Smooth muscle cell (in vitro differentiated cells): ENCODE measurements around the gene ZNF717. TPM values are rescaled to one million over a fixed set of nuclear protein-coding genes. Genes with fewer than 3 reads are reported as not detected.

Experiments used
- DNase-seq: peaks from one replicate; lab custom pipeline; 2025; ENCODE audit not compliant: unreplicated experiment; lab: John Stamatoyannopoulos, UW
- H2AFZ ChIP-seq: fragments of 200-600 bp; sonication (generic); 2 replicates; pipeline ENCODE4 v1.6.0; 2016; ENCODE audit warnings: antibody characterized with exemption, low read depth, mild to moderate bottlenecking
- H3F3A ChIP-seq: fragments of 200-600 bp; sonication (generic); 2 replicates; pipeline ENCODE4 v1.6.0; 2017; ENCODE audit warnings: antibody characterized with exemption, low read depth
- H3K27ac ChIP-seq: fragments of 200-600 bp; sonication (generic); 2 replicates; pipeline ENCODE4 v1.5.1; 2016; ENCODE audit warnings: low read depth, mild to moderate bottlenecking
- H3K27me3 ChIP-seq: fragments of 200-600 bp; sonication (generic); 2 replicates; pipeline ENCODE4 v1.6.1; 2016; ENCODE audit warnings: low read depth, mild to moderate bottlenecking
- H3K36me3 ChIP-seq: fragments of 200-600 bp; sonication (generic); 2 replicates; pipeline ENCODE4 v1.5.1; 2016; ENCODE audit warnings: low read depth
- H3K4me1 ChIP-seq: fragments of 200-600 bp; sonication (generic); 2 replicates; pipeline ENCODE4 v1.5.1; 2016; ENCODE audit warnings: low read depth
- H3K4me2 ChIP-seq: fragments of 200-600 bp; sonication (generic); 2 replicates; pipeline ENCODE4 v1.6.0; 2016; ENCODE audit warnings: mild to moderate bottlenecking
- H3K4me3 ChIP-seq: fragments of 200-600 bp; sonication (generic); 2 replicates; pipeline ENCODE4 v1.5.1; 2016; ENCODE audit warnings: mild to moderate bottlenecking
- H3K79me2 ChIP-seq: fragments of 200-600 bp; sonication (generic); 2 replicates; pipeline ENCODE4 v1.6.0; 2016; ENCODE audit warnings: low read depth, mild to moderate bottlenecking
- H3K9ac ChIP-seq: fragments of 200-600 bp; sonication (generic); 2 replicates; pipeline ENCODE4 v1.6.0; 2016; ENCODE audit warnings: low read depth
- H3K9me3 ChIP-seq: fragments of 200-600 bp; sonication (generic); replicated peaks from 2 replicates; pipeline ENCODE4 v1.5.1; 2016; ENCODE audit warnings: low read depth
- H4K20me1 ChIP-seq: fragments of 200-600 bp; sonication (generic); 2 replicates; pipeline ENCODE4 v1.6.0; 2016; ENCODE audit warnings: low read depth
- CTCF ChIP-seq: fragments of 200-600 bp; sonication (generic); IDR thresholded peaks from 2 replicates; pipeline ENCODE4 v1.5.1; 2017; ENCODE audit warnings: borderline replicate concordance, mild to moderate bottlenecking, antibody characterized with exemption; ENCODE audit not compliant: insufficient read depth, poor library complexity, severe bottlenecking
- WGBS: methylation state at CpG from one replicate; pipeline ENCODE4 v1.1.7; 2016; ENCODE audit warnings: low lambda C conversion rate; 5-methylcytosine and 5-hydroxymethylcytosine counted together
- microRNA-seq: library from miRNA; unstranded; fragments of <30 nt; microRNA quantifications from one replicate; pipeline ENCODE4, GENCODE V29; 2016; ENCODE audit warnings: borderline number of aligned reads
- polyA plus RNA-seq: library from polyadenylated mRNA; unstranded; fragments of >200 nt; fragmentation: Nextera tagmentation; extraction: Ambion mirVana; gene quantifications from 2 replicates; pipeline ENCODE4 v1.2.1, GENCODE V29; 2016
- small RNA-seq: library from RNA; depleted of rRNA; stranded (forward); fragments of <200 nt; gene quantifications from one replicate; pipeline ENCODE3, GENCODE V24; 2014
- total RNA-seq: library from RNA; depleted of rRNA; stranded (reverse); fragments of >200 nt; gene quantifications from 2 replicates; pipeline ENCODE4 v1.2.3, GENCODE V29; 2014

Gene ZNF717
- total and polyA plus RNA-seq, 2 experiments from 2014 or later: 1.3 to 1.4 TPM

- H4K20me1 ChIP-seq: no peaks in the 10 kb centered on the region
- no peak overlapping the region for H2AFZ ChIP-seq
- H3K4me3 ChIP-seq: no peak overlapping the region
- peaks cover 3% of the 10 kb centered on the region for H3K9me3 ChIP-seq
- H3K27me3 ChIP-seq: no peaks in the 10 kb centered on the region
- H3K27ac ChIP-seq: no peak overlapping the region
- WGBS: 58% methylated on average over 2 of the region's 2 CpGs
- no peaks in the 10 kb centered on the region for H3F3A ChIP-seq
- H3K36me3 ChIP-seq: no peaks in the 10 kb centered on the region
- no peak overlapping the region for H3K9ac ChIP-seq
- H3K79me2 ChIP-seq: no peaks in the 10 kb centered on the region
- H3K4me1 ChIP-seq: no peaks in the 10 kb centered on the region
- DNase-seq: no peak
- TF ChIP-seq CTCF: no peak
- no peak overlapping the region for H3K4me2 ChIP-seq
Measured at GRCh38 chr3:75692061-75692460, 93.3 kb downstream of the ZNF717 start.

GRCh38 chr3:75687323-75687722 is 98.0 kb downstream of the ZNF717 start:
- no peak overlapping the region for H3K4me2 ChIP-seq
- no peak overlapping the region for H3K9ac ChIP-seq
- no peaks in the 10 kb centered on the region for H3F3A ChIP-seq
- no peaks in the 10 kb centered on the region for H4K20me1 ChIP-seq
- H3K79me2 ChIP-seq: no peaks in the 10 kb centered on the region
- no peaks in the 10 kb centered on the region for H3K4me1 ChIP-seq
- no peaks in the 10 kb centered on the region for H3K27me3 ChIP-seq
- no peaks in the 10 kb centered on the region for H3K9me3 ChIP-seq
- no peak overlapping the region for H3K27ac ChIP-seq
- WGBS: 93% methylated on average over 9 of the region's 9 CpGs
- H3K4me3 ChIP-seq: no peak overlapping the region
- no peak for TF ChIP-seq CTCF
- H2AFZ ChIP-seq: no peak overlapping the region
- H3K36me3 ChIP-seq: no peaks in the 10 kb centered on the region
- no peak for DNase-seq

Small RNA genes within 50 kb of the gene (microRNA-seq; reads per million reads assigned to microRNA genes)
- gene MIR4273: not detected

Small RNA genes within 50 kb of the gene (small RNA-seq; reads per million reads assigned to genes)
- not detected for gene MIR4273

Other genes with a start within 250 kb of the ZNF717 start
- gene FRG2C, start 121.2 kb downstream of the ZNF717 start, total RNA-seq: not detected in 2 replicates
- not detected in 2 replicates for gene FRG2C, start 121.2 kb downstream of the ZNF717 start, polyA plus RNA-seq